ENCODE results near the gene NPNT. TPM values are rescaled to one million over a fixed set of nuclear protein-coding genes. Genes with fewer than 3 reads are reported as not detected.

Gene NPNT
- total and polyA plus RNA-seq, 4 donors: 47.1 to 354 (median 111) TPM

DNA sequence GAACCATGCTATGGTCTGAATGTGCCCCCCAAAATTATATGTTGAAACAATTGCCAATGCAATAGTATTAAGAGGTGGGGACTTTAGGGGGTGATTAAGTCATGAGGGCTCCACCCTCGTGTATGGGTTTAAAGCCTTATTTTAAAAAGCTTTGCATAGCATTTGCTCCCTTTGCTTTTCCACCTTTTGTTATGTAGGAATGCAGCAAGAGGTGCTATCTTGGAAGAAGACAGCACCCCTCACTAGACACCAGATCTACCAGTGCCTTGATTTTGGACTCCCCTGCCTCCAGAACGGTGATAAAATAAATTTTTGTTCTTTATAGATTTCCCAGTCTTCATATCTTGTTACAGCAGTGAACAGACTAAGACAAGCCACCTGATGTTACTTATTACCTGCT, 23.3 kb upstream of the NPNT start:
- 75 to 79% methylated on average over 2 of the region's 2 CpGs for WGBS, 2 donors
- intact Hi-C loops (cut with DNase I): no loop called here

DNA sequence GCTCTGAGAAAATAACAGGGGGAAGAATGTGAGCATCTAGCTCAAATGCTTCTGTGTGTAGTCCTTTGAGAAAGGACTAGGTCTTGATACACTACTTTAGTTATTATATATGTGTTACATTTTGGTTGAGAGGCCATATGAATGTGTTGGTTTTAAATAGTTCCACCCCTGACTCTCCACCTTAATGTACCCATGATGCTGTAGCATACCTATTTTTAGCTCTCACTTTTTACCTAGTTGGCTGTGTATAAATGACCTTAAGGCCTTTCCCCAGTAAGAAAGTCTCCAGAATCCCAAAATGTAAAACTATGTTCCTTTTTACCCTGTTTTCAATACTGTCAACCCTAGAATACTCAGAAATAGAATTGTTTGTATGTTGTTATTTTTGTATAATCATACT, 20.0 kb upstream of the NPNT start:
- Histone ChIP-seq H3K27me3 (ENCODE audit: control insufficient read depth in 1 of 2, insufficient read depth in 2 of 2, low read length in 1 of 2) (no peaks in the 10 kb centered on the region), H3K9me3 (ENCODE audit: control insufficient read depth, low read length) (no peaks in the 10 kb centered on the region), H3K4me3 (ENCODE audit: low read length in 2 of 2) (no peak overlapping the region), H3K27ac (ENCODE audit: low read depth in 1 of 2, low read length in 2 of 2) (no peak overlapping the region), H3K4me1 (ENCODE audit: control insufficient read depth in 1 of 2, insufficient read depth in 2 of 2, low read length in 2 of 2) (no peaks in the 10 kb centered on the region), H3K36me3 (ENCODE audit: control insufficient read depth in 1 of 2, insufficient read depth in 2 of 2, low read length in 1 of 2) (no peaks in the 10 kb centered on the region)
- intact Hi-C loops (cut with DNase I): no loop called here
- DNase-seq: no peak
- ATAC-seq (ENCODE audit: low FRiP score): no peak

More for the DNA sequence above, 23.3 kb upstream of the NPNT start:
- Histone ChIP-seq H3K4me3 (ENCODE audit: low read length in 2 of 2) (no peak overlapping the region), H3K27me3 (ENCODE audit: control insufficient read depth in 1 of 2, insufficient read depth in 2 of 2, low read length in 1 of 2) (no peaks in the 10 kb centered on the region), H3K9me3 (ENCODE audit: control insufficient read depth, low read length) (no peaks in the 10 kb centered on the region), H3K4me1 (ENCODE audit: control insufficient read depth in 1 of 2, insufficient read depth in 2 of 2, low read length in 2 of 2) (no peaks in the 10 kb centered on the region), H3K36me3 (ENCODE audit: control insufficient read depth in 1 of 2, insufficient read depth in 2 of 2, low read length in 1 of 2) (no peaks in the 10 kb centered on the region), H3K27ac (ENCODE audit: low read depth in 1 of 2, low read length in 2 of 2) (no peak overlapping the region)
- DNase-seq (no peak), ATAC-seq (ENCODE audit: low FRiP score) (no peak)

DNA sequence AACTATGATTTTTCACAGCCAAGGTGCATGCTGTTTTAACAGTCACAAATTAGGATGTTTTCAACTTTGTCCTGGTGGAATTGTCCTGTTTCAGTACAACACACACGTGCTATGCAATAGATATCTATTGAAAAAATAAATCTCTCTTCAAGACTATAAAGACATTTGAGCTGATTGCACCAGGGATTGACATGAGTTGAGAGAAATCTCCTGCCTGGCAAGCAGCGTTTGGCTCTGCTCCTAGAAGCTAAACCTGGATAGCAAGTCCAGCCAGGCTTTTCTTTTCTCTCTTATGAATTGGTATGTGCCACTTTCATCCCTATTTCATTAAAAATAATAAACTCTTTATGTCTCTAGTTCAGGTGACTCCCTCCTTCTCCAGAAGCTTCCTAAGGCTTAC, 16.6 kb upstream of the NPNT start:
- no peak overlapping the region for H3K4me3 ChIP-seq (ENCODE audit: low read length in 2 of 2)
- H3K27ac ChIP-seq (ENCODE audit: low read depth in 1 of 2, low read length in 2 of 2): no peak overlapping the region
- intact Hi-C loops (cut with DNase I): no loop called here
- WGBS, 2 donors: 48 to 58% methylated on average over 2 of the region's 2 CpGs
- no peak for DNase-seq
- no peaks in the 10 kb centered on the region for H3K36me3 ChIP-seq (ENCODE audit: control insufficient read depth in 1 of 2, insufficient read depth in 2 of 2, low read length in 1 of 2)
- no peak for ATAC-seq (ENCODE audit: low FRiP score)
- no peaks in the 10 kb centered on the region for H3K9me3 ChIP-seq (ENCODE audit: control insufficient read depth, low read length)
- H3K4me1 ChIP-seq (ENCODE audit: control insufficient read depth in 1 of 2, insufficient read depth in 2 of 2, low read length in 2 of 2): no peaks in the 10 kb centered on the region
- no peaks in the 10 kb centered on the region for H3K27me3 ChIP-seq (ENCODE audit: control insufficient read depth in 1 of 2, insufficient read depth in 2 of 2, low read length in 1 of 2)

DNA sequence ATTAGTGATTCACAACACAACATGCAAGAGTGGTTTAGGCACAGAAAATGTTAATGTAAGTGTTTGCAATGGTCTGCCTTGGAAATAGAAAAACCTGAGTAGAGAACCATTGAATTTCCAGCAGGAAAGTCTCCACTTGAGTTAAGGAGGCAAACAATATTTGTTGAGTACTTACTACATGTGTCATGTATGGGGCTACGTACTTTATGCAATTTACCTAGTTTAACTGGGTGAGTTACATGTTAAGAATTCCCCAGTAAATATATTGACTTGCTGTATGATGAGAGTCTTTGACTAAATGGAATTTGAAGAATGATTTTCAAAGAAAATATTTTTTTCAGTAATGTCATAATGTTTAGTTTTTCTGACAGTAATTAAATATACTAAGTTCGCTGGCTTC, 7.8 kb upstream of the NPNT start:
- DNase-seq: no peak
- WGBS, 2 donors: 74 to 80% methylated on average over 2 of the region's 2 CpGs
- Histone ChIP-seq H3K4me1 (ENCODE audit: control insufficient read depth in 1 of 2, insufficient read depth in 2 of 2, low read length in 2 of 2) (no peaks in the 10 kb centered on the region), H3K4me3 (ENCODE audit: low read length in 2 of 2) (no peak overlapping the region), H3K9me3 (ENCODE audit: control insufficient read depth, low read length) (no peaks in the 10 kb centered on the region), H3K36me3 (ENCODE audit: control insufficient read depth in 1 of 2, insufficient read depth in 2 of 2, low read length in 1 of 2) (no peaks in the 10 kb centered on the region), H3K27me3 (ENCODE audit: control insufficient read depth in 1 of 2, insufficient read depth in 2 of 2, low read length in 1 of 2) (no peaks in the 10 kb centered on the region), H3K27ac (ENCODE audit: low read depth in 1 of 2, low read length in 2 of 2) (no peak overlapping the region)
- no peak for ATAC-seq (ENCODE audit: low FRiP score)
- intact Hi-C loops (cut with DNase I): loop anchor here in 1 of 2 donors (2.0 kb wide), 1 partner anchor 43 kb away; no protein-coding TSS in a partner anchor

DNA sequence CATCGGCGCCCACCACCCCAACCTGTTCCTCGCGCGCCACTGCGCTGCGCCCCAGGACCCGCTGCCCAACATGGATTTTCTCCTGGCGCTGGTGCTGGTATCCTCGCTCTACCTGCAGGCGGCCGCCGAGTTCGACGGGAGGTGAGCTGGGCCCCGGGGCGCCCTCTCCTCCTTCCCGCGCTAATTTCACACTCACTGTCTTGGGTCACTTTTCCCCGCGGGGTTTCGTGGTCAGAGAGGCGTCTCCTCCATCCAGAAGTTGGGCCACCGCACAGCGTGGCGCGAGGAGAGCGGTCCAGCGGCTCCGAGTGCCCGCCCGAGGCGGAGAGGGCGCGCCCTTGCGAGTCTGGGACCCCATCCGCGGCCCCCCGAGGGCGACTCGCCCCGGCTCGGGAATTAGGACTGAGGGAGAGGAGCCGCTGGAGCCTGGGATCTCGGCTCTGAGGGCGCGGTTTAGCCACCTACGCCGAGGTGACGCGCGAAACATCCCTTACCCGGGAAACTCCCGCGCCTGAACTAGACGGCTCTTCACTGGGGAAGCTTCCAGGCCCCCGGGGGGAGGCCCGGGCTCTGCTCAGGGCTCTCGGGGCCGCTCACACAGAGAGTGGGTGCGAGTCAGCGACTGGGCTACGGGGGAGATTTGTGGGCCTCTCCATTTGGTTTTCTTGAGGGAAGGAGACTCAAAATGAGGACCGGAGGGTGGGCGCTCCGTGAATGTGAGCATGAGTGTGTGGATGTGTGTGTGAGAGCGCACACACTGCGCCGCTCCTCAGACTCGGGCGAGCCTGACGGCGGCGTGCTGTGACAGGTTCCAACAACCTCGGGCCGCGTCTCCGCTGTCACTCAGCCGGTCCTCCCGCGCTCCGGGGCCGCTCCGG, 551 bp downstream of the NPNT start:
- H3K9me3 ChIP-seq (ENCODE audit: control insufficient read depth, low read length): no peaks in the 10 kb centered on the region
- intact Hi-C loops (cut with DNase I): loop anchor here (2.0 to 10.0 kb wide), 6 partner anchors 51 to 309 kb away; partner anchors contain the start of genes GSTCD (in 1 of the 2) and INTS12 (in 1 of the 2)
- H3K4me1 ChIP-seq (ENCODE audit: control insufficient read depth in 1 of 2, insufficient read depth in 2 of 2, low read length in 2 of 2): peaks cover 2 to 5% of the 10 kb centered on the region in 2 donors
- DNase-seq (peak; percentile 53 to 82), ATAC-seq (ENCODE audit: low FRiP score) (peak; percentile 78)
- 0 to 1% methylated on average over 82 to 84 of the region's 84 CpGs for WGBS, 2 donors
- H3K27me3 ChIP-seq (ENCODE audit: control insufficient read depth in 1 of 2, insufficient read depth in 2 of 2, low read length in 1 of 2): no peaks in the 10 kb centered on the region
- H3K27ac ChIP-seq (ENCODE audit: low read depth in 1 of 2, low read length in 2 of 2): peak overlapping the region; percentile 23 to 46
- no peaks in the 10 kb centered on the region for H3K36me3 ChIP-seq (ENCODE audit: control insufficient read depth in 1 of 2, insufficient read depth in 2 of 2, low read length in 1 of 2)
- peak overlapping the region; percentile 58 to 66 for H3K4me3 ChIP-seq (ENCODE audit: low read length in 2 of 2)

DNA sequence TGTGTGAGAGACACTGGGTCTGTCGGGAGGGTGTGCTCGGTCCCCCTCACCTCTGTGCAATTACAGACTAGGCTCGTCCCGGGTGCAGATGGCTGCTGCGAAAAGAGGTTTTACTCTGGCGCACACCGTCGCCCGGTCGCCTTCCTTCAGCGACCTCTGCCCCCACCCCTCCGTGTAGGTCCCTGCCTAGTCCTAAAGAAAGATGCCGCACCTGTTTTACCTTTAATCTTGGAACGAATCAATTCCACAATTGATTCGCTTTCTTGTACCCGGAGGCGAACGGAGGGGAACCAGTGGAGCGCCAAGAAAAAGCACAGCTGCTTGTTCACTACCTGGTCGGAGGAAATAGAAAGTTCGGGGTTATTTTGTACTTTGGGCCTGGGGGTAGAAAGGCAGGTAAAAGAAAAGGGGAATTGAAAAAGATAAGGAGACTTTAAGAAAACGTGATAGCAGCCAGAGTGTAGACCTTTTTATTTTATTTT, 1.2 kb downstream of the NPNT start:
- intact Hi-C loops (cut with DNase I): loop anchor here (2.0 to 10.0 kb wide), 6 partner anchors 52 to 308 kb away; partner anchors contain the start of genes GSTCD (in 1 of the 2) and INTS12 (in 1 of the 2)
- WGBS, 2 donors: 4 to 9% methylated on average over 22 of the region's 22 CpGs
- ATAC-seq (ENCODE audit: low FRiP score) (no peak), DNase-seq (no peak)
- Histone ChIP-seq H3K36me3 (ENCODE audit: control insufficient read depth in 1 of 2, insufficient read depth in 2 of 2, low read length in 1 of 2) (no peaks in the 10 kb centered on the region), H3K9me3 (ENCODE audit: control insufficient read depth, low read length) (no peaks in the 10 kb centered on the region), H3K27ac (ENCODE audit: low read depth in 1 of 2, low read length in 2 of 2) (peak overlapping the region in 1 of 2 donors; percentile 46), H3K4me1 (ENCODE audit: control insufficient read depth in 1 of 2, insufficient read depth in 2 of 2, low read length in 2 of 2) (peaks cover 2 to 6% of the 10 kb centered on the region in 2 donors), H3K27me3 (ENCODE audit: control insufficient read depth in 1 of 2, insufficient read depth in 2 of 2, low read length in 1 of 2) (no peaks in the 10 kb centered on the region), H3K4me3 (ENCODE audit: low read length in 2 of 2) (peak overlapping the region; percentile 58 to 66)

GRCh38 chr4:105896984-105897775, 1.9 kb downstream of the NPNT start:
- DNase-seq (no peak), ATAC-seq (ENCODE audit: low FRiP score) (no peak)
- Histone ChIP-seq H3K4me3 (ENCODE audit: low read length in 2 of 2) (peak overlapping the region; percentile 58 to 66), H3K4me1 (ENCODE audit: control insufficient read depth in 1 of 2, insufficient read depth in 2 of 2, low read length in 2 of 2) (peaks cover 2 to 7% of the 10 kb centered on the region in 2 donors), H3K36me3 (ENCODE audit: control insufficient read depth in 1 of 2, insufficient read depth in 2 of 2, low read length in 1 of 2) (no peaks in the 10 kb centered on the region), H3K9me3 (ENCODE audit: control insufficient read depth, low read length) (no peaks in the 10 kb centered on the region), H3K27me3 (ENCODE audit: control insufficient read depth in 1 of 2, insufficient read depth in 2 of 2, low read length in 1 of 2) (no peaks in the 10 kb centered on the region), H3K27ac (ENCODE audit: low read depth in 1 of 2, low read length in 2 of 2) (no peak overlapping the region)
- WGBS, 2 donors: 16 to 20% methylated on average over 3 of the region's 3 CpGs
- intact Hi-C loops (cut with DNase I): loop anchor here (2.0 to 10.0 kb wide), 6 partner anchors 52 to 308 kb away; partner anchors contain the start of genes GSTCD (in 1 of the 2) and INTS12 (in 1 of the 2)

DNA sequence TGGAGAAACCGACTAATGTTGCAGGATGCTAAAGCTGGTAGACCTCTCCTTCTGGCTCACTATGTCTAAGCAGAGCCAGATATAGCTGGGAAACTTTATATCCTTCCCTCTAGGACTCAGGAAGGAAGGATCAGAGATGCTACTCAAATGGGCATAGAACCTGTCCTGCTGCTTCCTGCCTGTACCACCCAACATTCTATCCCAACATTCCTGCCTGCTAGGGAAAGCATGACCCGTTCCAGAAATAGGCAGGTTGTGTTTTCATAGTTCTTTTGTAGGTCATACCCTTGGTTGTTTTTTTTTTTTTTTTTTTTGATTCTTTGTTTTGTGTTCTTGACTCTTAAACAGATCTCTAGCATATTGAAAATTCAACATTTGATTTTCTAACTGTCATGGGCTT, 5.3 kb downstream of the NPNT start:
- Histone ChIP-seq H3K27me3 (ENCODE audit: control insufficient read depth in 1 of 2, insufficient read depth in 2 of 2, low read length in 1 of 2) (no peaks in the 10 kb centered on the region), H3K9me3 (ENCODE audit: control insufficient read depth, low read length) (no peaks in the 10 kb centered on the region), H3K4me3 (ENCODE audit: low read length in 2 of 2) (no peak overlapping the region), H3K36me3 (ENCODE audit: control insufficient read depth in 1 of 2, insufficient read depth in 2 of 2, low read length in 1 of 2) (no peaks in the 10 kb centered on the region), H3K27ac (ENCODE audit: low read depth in 1 of 2, low read length in 2 of 2) (peak overlapping the region in 1 of 2 donors; percentile 81), H3K4me1 (ENCODE audit: control insufficient read depth in 1 of 2, insufficient read depth in 2 of 2, low read length in 2 of 2) (peaks cover 3 to 7% of the 10 kb centered on the region in 2 donors)
- intact Hi-C loops (cut with DNase I): no loop called here
- ATAC-seq (ENCODE audit: low FRiP score): no peak
- no peak for DNase-seq
- 35 to 42% methylated on average over 2 of the region's 2 CpGs for WGBS, 2 donors
